Measurements from ENCODE around the gene REPS2. TPM values are rescaled to one million over a fixed set of nuclear protein-coding genes. Genes with fewer than 3 reads are reported as not detected.

REPS2 gene
- total RNA-seq, 1 donor from 2014 or later: 18.9 TPM

DNA sequence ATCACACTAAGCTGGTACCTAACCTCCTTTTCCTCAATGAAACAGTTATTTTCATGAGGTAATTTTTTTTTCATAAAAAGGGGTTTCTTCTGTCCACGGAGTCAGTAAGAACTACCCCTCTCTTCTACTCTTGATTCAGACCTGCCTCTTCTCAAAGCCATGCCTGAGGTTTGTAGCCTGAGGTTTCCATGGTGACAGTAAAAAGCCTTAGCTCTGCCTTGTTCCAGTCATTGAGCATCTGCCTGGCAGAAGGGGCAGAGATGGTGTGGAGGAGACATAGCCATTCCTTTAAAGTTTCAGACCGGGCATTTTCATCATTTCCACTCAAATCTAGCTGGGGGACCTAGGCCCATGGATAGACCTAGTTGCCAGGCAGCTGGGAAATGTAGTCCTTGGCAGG lies 135.5 kb downstream of the REPS2 start:
- DNase-seq (no peak), ATAC-seq (no peak)
- Histone ChIP-seq H3K9me3 (no peaks in the 10 kb centered on the region), H3K4me3 (no peak overlapping the region), H3K27me3 (no peaks in the 10 kb centered on the region), H3K36me3 (no peaks in the 10 kb centered on the region), H3K27ac (no peak overlapping the region), H3K4me1 (no peaks in the 10 kb centered on the region)
- TF ChIP-seq, protein P1, sequence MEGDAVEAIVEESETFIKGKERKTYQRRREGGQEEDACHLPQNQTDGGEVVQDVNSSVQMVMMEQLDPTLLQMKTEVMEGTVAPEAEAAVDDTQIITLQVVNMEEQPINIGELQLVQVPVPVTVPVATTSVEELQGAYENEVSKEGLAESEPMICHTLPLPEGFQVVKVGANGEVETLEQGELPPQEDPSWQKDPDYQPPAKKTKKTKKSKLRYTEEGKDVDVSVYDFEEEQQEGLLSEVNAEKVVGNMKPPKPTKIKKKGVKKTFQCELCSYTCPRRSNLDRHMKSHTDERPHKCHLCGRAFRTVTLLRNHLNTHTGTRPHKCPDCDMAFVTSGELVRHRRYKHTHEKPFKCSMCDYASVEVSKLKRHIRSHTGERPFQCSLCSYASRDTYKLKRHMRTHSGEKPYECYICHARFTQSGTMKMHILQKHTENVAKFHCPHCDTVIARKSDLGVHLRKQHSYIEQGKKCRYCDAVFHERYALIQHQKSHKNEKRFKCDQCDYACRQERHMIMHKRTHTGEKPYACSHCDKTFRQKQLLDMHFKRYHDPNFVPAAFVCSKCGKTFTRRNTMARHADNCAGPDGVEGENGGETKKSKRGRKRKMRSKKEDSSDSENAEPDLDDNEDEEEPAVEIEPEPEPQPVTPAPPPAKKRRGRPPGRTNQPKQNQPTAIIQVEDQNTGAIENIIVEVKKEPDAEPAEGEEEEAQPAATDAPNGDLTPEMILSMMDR (IDR thresholded peaks at IDR 0.05): no peak
- intact Hi-C loops (cut with DNase I): no loop called here

DNA sequence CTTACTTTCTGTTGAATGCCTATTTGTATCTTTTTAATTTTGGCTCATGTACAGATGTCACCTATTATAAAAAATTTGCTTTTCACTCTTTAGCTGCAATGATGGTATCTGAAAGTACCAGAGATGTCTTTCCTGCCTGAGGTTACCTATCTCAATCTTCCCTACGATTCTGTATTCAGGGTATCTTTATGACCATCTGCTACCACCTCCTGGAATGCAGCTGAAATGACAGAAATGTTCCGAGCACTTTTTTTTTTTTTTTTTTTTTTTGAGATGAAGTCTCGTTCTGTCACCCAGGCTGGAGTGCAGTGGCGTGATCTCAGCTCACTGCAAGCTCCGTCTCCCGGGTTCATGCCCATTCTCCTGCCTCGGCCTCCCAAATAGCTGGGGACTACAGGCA lies 136.4 kb downstream of the REPS2 start:
- H3K27me3 ChIP-seq: no peaks in the 10 kb centered on the region
- no peak overlapping the region for H3K27ac ChIP-seq
- no peaks in the 10 kb centered on the region for H3K4me1 ChIP-seq
- intact Hi-C loops (cut with DNase I): no loop called here
- DNase-seq (no peak), ATAC-seq (no peak)
- H3K36me3 ChIP-seq: no peaks in the 10 kb centered on the region
- TF ChIP-seq, protein P1 (IDR thresholded peaks at IDR 0.05): no peak
- H3K4me3 ChIP-seq: no peak overlapping the region
- H3K9me3 ChIP-seq: no peaks in the 10 kb centered on the region

DNA sequence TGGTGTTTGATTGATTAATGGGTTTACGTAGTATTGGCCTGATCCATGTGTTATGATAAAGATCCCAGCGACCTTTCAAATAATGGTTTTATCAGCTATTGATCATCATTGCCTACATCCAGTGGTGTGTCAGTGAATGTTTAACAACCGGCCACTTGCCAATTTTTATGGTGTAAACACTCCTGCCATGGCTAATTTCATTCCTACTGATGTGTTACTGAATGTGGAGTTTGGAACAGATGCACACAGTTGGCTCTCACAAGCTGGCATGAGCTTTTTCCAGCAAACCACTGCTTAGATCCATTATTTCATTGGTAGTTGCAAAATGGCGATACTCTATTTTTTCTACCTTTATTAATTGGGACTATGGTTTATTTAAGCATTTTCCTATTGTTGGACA lies 139.9 kb downstream of the REPS2 start:
- intact Hi-C loops (cut with DNase I): no loop called here
- Histone ChIP-seq H3K27ac (no peak overlapping the region), H3K9me3 (no peaks in the 10 kb centered on the region), H3K4me1 (no peaks in the 10 kb centered on the region), H3K27me3 (no peaks in the 10 kb centered on the region), H3K4me3 (no peak overlapping the region), H3K36me3 (no peaks in the 10 kb centered on the region)
- TF ChIP-seq, protein P1 (IDR thresholded peaks at IDR 0.05): no peak
- DNase-seq: no peak
- no peak for ATAC-seq

DNA sequence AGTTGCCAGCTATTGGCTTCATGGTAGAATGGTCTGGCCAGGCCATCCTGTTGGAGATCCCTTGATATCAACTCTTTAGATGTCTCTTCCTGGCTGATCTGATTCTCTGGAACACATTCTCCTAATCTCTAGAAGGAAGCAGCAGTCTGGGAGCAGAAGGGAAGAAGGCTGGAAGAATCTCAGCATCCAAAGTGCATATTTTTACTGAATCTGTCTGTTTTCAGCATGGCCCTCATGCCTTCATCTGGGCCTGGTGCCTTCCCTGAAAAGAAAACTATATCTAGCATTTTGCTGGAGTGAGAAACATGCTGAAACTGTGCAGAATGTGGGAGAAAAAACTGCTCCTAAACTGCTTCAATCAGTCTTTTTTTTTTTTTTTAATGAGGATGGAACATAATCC lies 148.7 kb downstream of the REPS2 start:
- Histone ChIP-seq H3K27me3 (no peaks in the 10 kb centered on the region), H3K4me1 (no peaks in the 10 kb centered on the region), H3K36me3 (no peaks in the 10 kb centered on the region), H3K27ac (no peak overlapping the region), H3K4me3 (no peak overlapping the region), H3K9me3 (no peaks in the 10 kb centered on the region)
- intact Hi-C loops (cut with DNase I): no loop called here
- ATAC-seq: no peak
- DNase-seq: no peak
- TF ChIP-seq, protein P1 (IDR thresholded peaks at IDR 0.05): no peak

DNA sequence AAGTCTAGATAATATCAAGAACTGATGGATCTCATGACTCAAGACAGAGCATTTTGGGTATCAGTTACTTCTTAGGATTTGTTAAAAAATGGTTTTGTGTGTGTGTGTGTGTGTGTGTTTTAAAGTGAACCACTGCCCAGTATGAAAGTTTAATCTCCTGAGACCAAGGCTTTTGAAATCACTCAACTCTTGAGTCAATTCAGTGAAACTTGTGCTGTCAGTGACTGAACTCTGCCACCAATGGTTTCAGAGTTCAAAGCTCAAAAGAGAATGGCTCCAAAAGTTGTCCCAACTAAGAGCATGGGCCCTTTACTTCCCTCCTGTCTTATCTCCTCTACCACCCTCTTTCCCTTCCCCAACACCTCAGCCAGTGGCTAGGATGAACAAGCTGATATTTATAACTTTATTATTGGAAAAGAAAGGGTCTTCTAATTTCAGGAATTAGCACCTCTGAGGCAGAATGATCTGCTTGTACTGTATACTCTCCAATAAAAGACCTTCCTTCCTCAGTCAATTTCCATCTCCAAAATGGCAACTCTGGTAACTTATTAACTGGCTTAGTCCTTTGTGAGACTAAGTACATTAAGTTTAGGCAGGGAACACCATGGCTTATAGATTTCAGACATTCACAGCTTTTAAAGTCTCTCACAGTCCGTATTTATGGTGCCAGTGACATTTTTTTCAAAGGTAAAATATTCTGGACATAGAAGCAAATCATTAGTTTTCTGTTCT lies 152.2 kb downstream of the REPS2 start:
- Histone ChIP-seq H3K36me3 (no peaks in the 10 kb centered on the region), H3K4me1 (no peaks in the 10 kb centered on the region), H3K27me3 (no peaks in the 10 kb centered on the region), H3K4me3 (no peak overlapping the region), H3K27ac (no peak overlapping the region), H3K9me3 (no peaks in the 10 kb centered on the region)
- TF ChIP-seq, protein P1 (IDR thresholded peaks at IDR 0.05): no peak
- ATAC-seq: no peak
- DNase-seq: no peak
- intact Hi-C loops (cut with DNase I): no loop called here

DNA sequence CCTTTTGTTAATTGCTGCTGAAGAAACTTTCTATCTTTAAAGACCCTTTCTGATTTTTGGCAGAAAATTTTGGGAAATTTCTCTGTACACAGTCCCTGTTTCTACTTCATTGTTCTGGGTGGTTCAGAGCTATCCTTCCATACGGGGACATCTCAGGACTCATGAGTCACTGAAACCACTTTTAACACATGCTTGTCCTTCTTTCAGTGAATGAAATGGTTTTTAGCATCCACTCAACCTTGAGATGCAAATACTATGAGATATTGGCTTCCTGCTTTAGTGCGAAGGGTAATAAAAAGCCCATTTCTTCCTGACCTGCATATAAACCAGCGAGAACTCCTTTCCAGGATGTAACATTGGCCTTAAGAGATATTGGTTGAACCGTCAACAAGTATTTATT lies 158.0 kb downstream of the REPS2 start:
- DNase-seq (no peak), ATAC-seq (no peak)
- Histone ChIP-seq H3K27me3 (no peaks in the 10 kb centered on the region), H3K4me3 (no peak overlapping the region), H3K9me3 (no peaks in the 10 kb centered on the region), H3K27ac (no peak overlapping the region), H3K4me1 (no peaks in the 10 kb centered on the region), H3K36me3 (no peaks in the 10 kb centered on the region)
- intact Hi-C loops (cut with DNase I): no loop called here
- TF ChIP-seq, protein P1 (IDR thresholded peaks at IDR 0.05): no peak
